PFSK-1 (cell line): Measurements from ENCODE around the gene CACNA2D2.

ENCODE experiments used
- POLR2AphosphoS5 ChIP-seq: IDR thresholded peaks from 2 replicates; pipeline ENCODE4 v1.6.1; 2012; ENCODE audit warnings: low read depth, mild to moderate bottlenecking, control low read depth, low read length, moderate library complexity
- SIN3A ChIP-seq: IDR thresholded peaks from 2 replicates; pipeline ENCODE4 v1.6.1; 2012; ENCODE audit warnings: mild to moderate bottlenecking, low read length, moderate library complexity, borderline replicate concordance; ENCODE audit not compliant: insufficient read depth
- TAF1 ChIP-seq: IDR thresholded peaks from 2 replicates; pipeline ENCODE4 v1.6.1; 2012; ENCODE audit warnings: low read length, control low read depth, borderline replicate concordance; ENCODE audit not compliant: insufficient read depth

GRCh38 chr3:50414616-50415015 lies 88.8 kb downstream of the CACNA2D2 start:
- no peak for TF ChIP-seq TAF1
- TF ChIP-seq POLR2AphosphoS5, result no peak
- no peak for TF ChIP-seq SIN3A
